Hypothalamus (tissue), 51 donors: ENCODE measurements around the gene TENT4A.
"Not testable (repeated sequence)": the region's sequence is repeated elsewhere in the genome, so short reads cannot be mapped to it uniquely, and the experiment has no call there.

Experiments used
- DNase-seq, 51 donors: peaks; one replicate each; lab custom pipeline; 2025; lab: John Stamatoyannopoulos, UW

Gene TENT4A

DNA sequence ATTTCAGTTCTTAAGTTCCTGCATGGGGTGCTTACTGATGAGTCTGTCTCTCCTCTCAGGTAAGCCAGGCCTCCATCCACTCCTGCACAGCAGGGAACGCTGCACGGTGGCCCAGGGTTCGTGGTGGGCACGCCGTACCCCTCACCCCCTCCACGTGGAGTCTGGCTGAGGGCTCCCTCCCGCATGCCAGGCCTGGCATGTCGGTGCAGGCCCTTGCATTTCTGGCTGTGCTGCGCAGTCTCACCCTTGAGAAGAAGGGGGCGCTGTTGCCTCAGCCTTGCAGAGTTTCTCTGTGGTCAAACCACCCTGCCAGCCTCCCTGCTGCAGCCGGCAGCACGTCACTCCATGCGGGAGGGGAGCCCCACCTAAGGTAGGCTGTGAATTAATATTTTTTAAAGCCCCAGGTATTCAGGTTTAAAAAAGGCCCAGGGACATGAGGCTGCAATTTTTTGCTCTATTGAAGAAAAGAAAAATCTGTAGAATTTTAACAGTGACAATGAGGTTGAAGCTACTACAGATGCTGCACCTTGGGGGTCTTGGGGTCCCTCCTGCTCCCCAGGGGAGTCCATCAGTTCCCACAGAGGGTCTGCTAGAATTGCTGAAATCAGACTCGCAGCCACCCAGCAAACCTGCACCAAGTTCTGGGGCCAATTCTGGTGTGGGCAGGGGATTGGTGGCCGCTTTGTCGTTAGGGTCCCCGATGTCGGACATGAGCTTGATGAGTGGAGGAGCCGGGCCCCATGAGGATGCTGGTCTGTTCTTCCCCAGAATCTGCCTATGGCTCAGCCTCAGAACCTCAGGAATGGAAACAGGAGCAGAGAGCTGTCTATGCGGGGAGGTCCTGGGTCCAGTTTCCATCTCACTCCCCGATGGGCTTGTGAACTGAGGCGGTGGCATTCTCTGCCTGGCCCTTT is 52.6 kb downstream of the TENT4A start:
- DNase-seq = peak in 47 of 51 donors; percentile 2 to 82 (median 49)

DNA sequence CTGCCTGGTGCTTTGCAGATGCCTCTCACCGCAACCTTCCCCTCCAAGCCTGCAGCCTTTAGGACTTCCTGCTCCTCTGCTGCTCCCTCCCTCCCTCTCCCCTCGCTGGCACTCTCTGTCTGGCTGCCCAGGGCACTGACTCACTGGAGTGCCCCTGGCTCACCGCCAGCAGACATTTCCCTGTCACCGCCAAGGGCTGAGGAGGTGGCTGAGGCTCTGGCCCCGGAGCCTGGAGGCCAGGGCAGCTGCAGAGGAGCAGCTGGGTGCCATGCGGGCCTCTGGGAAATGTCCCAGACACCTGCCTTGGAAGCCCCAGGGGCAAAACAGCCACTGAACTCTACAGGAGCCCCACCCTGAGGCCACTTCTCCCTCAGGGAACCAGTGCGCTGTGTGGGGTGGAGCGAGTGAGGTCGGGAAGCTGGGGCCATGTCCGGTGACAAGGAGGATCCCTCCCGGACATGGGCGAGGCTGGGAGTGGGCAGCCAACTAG is 53.4 kb downstream of the TENT4A start:
- DNase-seq = peak in 45 of 51 donors; percentile 9 to 79 (median 45)

DNA sequence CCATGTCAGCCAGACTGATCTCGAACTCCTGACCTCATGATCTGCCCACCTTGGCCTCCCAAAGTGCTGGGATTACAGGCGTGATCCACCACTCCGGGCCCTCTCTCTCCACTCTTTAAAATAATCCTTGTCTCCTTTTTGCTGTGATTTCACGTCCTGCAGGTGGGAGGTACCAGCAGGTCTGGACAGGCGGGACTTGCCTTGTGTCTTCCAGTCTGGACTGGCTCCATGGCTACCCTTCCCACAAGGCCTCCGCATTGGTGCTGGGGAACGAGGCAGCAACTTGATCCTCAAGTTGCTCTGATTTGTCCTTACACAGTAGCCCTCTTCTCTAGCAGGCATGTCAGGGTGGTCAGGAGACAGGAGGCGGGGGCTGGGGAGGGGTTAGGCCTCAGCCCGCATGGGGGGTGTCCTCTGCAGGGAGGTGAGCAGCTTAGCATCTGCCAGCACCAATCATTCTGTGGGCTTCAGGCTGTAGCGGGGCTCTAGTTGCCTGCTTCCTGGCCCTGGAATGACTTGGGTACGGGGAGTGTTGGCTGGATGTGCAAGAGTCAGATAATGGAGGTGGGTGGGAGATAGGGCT is 54.3 kb downstream of the TENT4A start:
- DNase-seq = no peak

DNA sequence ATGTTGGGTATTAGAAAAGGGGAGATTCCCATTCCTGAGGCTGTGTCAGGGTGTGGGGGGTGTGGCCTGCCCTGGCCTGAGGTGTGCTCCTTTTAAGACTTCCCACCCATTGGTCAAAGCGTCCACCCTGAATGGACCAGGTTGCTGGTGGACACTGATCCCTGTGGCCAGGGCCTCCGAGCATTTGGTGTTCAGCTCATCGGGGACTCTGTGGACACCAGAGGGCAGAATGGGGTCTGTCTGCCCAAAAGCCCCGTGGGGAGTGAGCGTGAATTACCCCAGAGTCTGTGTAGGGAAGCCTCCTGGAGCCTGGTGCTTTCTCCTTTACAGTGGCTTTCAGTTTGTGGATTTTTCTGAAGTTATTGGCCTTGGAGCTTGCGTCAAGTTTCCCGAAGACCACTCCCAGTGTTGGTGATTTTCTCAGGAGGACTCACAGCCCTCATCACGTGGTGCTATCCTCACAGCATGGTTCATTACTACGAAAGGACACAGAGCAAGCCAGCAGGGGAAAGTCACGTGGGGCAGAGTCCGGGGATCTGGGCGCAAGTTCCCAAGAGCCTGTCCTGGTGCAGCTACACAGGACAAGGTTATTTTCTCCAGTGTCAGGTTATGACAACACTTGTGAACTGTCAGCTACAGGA is 55.5 kb downstream of the TENT4A start:
- no peak for DNase-seq

DNA sequence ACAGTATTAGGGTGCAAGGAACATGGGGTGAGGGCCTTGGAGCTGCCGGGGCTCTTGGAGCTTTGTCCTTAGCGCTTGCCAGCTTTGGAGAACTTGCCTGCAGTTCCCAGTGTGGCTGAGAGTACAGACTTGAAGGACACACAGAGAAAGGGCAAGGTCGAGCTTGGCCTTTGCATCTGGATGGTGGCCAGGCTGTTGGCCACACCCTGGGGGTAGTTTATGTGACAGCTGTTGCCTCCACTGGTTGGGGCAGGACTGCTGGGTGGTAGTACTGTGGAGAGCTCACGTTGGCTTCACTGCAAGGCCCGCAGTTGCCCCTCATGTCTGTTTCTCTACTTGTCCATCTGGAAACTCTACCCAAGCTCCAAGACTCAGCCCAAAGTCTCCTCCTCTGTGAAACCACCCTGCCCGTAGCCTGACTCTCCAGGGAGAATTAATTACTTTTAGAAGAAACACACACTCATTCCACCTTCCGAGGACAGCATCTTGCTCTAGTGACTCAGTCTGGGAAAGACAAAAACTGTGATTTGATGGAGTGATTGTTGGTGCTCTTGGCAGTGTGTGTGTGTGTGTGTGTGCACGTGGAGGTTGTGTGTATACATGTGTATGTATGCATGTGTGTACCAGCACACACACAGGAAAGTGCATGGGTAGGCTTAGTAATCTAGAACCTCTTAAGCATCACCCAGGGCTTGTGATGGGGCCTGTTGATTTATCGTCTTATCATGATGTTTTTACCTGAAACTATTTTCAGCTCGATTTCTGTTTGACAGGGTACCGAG is 57.8 kb downstream of the TENT4A start:
- DNase-seq = no peak

DNA sequence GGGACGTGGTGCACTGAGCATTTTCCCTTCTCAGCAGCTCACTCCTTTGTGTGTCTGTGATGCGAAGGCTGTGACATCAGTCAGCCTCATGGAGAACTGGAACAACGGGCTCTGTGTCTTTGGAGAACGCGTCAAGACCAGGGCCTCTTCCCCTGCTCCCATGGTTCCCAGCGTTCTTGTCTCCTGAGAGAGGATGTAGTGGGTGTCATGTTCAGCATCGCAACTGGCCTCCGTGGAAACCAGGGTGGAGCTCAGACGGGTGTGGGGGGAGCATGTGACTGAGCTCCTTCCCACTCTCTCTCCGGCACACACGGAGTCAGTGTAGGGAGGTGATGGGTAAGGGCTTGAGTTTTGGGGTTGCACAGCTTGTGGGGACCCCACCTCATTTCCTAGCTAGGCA is 59.7 kb downstream of the TENT4A start:
- peak in 13 of 51 donors; percentile 13 to 44 (median 26) for DNase-seq

DNA sequence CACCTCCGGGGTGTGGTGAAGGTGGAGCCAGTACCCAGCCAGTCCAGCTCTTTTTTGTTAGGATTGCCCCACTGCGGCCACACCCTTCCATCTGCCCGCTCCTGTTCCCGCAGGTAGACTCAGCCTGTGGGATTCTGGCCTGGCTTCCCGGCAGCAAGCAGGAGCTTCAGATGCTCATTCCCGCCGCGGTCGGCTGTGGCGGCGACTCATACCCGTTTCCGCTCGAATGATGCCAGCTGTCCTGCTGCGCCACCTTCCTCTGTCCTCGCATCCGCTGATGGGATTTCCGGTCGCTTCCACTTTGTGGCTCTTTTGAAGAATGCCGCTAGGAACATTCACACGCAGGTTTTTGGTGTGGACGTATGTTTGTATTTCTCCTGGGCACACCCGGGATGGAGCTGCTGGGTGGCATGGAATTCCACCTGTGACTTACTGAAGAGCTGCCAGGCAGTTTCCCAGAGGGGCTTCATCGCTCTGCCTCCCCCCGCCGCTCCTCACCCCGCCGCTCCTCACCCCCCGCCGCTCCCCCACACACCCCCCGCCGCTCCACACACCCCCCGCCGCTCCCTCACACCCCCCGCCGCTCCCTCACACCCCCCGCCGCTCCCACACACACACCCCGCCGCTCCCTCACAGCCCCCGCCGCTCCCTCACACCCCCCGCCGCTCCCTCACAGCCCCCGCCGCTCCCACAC is 60.3 kb downstream of the TENT4A start:
- DNase-seq = peak in 3 of 51 donors; percentile 16 to 25 (median 18)

DNA sequence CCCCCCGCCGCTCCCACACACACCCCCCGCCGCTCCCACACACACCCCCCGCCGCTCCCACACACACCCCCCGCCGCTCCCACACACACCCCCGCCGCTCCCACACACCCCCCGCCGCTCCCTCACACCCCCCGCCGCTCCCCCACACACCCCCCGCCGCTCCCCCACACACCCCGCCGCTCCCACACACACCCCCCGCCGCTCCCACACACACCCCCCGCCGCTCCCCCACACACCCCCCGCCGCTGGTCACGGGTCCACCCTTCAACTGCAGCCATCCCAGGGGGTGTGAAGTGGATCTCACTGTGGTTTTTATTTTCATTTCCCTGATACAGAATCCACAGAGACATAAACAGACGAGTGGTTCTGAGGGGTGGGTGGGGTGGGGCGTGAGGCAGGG is 61.0 kb downstream of the TENT4A start:
- DNase-seq = not testable (repeated sequence)

DNA sequence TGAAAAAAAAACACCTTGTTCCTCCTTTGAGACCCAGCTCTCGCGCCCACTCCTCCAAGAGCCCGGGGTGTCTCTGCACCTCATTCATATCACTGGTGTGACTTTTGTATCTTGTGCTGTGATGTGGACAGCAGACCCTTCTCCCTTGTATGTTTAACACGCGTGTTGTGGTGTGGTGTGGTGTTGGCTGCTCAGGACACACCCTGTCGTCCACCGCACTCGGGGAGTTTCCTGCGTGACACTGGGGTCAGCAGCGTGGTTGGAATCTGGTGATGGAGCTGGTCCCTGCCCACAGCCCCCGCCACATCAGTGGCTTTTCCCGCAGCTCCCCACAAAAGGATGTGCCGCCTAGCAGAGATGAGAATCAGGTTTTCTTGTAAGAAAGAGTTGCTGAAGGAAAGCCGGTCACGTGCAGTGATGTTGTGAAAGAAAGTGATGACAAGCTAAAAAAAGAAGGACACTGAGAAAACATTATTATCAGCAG is 61.5 kb downstream of the TENT4A start:
- no peak for DNase-seq

DNA sequence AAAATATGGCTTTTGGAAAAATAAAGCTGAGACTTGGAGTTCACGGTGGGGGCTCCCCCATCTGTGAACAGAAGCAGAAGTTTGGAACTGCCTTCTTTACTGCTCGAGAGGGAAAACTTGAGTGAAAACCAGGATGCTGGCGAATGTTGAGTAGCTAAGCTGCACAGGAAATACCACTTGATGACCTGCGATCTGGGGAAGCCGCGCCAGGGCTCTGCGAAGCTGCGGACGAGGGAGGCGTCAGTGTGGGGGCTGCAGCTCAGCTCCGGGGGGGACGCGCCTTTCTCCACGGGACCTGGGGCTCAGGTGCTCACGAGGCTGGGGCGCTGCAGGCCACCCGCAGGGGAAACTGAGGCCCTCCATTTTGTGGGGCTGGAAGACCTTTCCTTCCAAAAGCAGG is 62.3 kb downstream of the TENT4A start:
- no peak for DNase-seq

DNA sequence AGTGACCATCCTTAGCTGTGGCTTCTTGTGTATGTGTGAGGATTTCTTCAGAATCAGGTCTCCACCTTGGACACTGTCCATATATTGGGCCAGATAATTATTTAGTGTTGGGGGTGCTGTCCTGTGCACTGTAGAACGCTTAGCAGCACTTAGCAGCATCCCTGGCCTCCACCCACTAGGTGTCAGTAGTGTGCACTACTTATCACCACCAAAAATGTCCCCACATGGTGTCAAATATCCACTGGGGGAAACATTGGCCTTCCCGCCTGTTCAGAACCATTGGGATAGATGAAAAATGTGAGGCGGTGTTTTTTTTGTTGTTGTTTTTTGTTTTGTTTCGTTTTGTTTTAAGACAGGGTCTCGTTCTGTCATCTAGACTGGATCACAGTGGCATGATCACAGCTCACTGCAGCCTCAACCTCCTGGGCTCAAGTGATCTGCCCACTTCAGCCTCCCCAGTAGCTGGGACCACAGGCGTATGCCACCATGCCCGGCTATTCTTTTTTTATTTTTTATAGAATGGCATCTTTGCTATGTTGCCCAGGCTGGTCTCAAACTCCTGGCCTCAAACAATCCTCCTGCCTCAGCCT is 67.7 kb downstream of the TENT4A start:
- no peak for DNase-seq

DNA sequence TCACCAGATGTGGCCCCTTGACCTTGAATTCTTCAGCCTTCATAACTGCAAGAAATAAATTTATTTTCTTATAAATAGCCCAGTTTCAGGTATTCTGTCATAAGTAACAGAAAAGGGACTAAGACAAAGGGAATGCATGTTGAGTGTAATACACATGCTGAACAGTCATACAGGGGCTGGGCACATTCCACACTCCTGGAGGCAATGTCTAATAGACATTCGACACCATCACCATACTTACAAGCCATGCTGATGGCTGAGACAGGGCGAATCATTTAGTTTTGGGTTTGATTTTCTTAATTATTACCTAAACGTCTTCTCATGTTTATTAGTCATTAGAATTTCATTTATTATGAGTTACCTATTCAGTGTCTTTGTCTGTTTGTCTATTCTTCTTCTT is 68.5 kb downstream of the TENT4A start:
- no peak for DNase-seq

DNA sequence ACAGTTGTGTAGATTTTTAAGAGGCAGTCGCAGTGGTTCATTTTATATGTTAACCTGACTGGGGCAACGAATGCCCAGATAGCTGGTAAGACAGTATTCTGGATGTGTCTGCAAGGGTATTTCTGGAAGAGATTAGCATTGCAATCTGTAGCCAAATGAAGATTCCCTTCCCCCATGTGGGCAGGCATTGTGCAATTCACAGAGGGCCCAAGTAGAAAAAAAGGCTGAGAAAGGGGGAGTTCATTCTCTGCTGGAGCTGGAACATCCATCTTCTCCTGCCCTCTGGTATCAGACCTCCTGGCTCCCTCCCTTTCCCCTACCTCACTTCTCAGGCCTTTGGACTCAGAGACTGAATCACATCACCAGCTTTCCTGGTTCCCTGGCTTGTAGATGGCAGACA is 70.6 kb downstream of the TENT4A start:
- no peak for DNase-seq

DNA sequence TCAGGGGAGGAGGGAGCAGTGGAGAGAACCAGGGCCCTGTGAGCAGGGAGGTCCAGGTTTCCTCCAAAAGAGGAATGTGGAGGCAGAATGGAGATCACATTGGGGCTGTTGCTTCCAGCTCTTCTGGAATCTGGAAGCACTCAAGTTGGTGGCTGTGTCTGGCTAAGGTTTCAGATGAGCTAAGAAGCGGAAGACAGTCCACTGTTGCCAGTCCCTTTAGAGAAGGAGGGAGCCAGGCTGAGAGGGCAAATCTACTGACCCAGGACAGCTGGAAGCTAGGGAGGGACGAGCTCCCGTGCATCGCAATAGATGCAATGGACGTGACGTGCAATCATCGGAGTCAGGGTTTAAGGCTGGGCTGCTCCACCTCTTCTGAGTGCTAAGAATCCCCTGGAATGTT is 71.2 kb downstream of the TENT4A start:
- no peak for DNase-seq

DNA sequence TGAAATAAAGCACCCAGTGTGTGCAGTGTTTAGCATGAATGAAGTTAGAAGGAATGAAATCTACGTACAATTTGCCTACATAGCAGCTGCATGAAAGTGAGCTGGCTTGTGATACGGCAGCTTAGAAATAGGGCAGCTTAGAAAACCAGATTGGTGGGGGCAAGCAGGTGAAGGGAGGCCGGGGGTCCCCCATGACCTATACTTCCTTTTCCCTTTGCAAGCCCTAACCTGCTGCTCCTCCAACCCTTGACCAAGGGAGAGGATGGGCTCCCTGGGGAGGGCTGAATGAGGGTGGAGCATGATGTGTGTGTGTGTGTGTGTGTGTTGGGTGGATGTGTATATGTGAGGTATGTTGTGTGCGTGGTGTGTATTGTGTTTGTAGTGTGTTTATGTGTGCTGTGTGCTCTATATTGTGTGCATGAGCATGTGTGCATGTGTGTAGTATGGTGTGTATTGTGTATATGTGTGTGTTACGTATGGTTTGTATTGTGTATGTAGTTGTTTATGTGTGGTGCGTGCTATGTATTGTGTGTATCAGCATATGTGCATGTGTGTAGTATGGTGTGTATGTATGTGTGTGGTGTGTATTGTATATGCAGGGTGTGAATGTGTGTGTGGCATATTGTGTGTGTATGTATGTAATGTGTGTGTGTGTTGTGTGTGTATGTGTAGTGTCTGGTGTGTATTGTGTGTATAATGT is 72.1 kb downstream of the TENT4A start:
- DNase-seq = no peak

DNA sequence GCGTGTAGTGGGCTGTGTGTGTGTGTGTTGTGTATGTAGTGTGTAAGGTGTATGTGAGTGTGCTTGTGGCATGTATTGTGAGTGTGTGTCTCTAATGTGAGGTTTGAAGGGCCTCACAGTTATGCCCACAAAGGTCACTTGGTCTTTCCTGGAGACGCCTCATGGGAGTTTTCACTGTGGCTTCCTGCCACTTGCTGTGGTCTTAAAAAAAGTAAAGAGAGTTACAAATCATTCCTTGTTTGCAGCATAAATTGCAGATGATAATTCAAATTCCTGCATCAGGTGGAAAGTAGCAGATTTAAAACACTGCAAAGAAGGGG is 72.6 kb downstream of the TENT4A start:
- no peak for DNase-seq

DNA sequence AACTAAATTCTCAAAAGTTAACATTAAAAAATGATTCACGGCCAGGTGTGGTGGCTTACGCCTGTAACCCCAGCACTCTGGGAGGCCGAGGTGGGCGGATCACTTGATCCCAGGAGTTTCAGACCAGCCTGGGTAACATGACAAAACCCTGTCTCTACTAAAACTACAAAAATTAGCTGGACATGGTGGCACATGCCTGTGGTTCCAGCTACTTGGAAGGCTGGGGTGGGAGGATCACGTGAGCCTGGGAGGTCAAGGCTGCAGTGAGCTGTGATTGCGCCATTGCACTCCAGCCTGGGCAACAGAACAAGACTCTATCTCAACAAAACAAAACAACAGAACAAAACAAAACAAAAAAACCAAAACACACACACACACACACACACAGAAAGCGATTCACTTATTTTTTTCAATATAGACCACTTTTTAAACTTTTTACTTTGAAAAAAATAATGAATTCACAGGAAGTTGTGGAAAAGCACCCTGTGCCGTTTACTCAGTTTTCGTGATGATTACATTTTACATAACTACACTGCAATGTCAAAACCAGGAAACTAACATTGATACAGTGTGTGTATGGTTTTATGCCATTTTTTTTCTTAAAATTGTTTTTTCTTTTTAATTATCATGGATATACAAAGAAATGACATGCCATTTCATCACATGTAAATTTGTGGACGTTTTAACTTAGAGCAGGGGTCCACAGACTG is 73.7 kb downstream of the TENT4A start:
- DNase-seq = no peak

DNA sequence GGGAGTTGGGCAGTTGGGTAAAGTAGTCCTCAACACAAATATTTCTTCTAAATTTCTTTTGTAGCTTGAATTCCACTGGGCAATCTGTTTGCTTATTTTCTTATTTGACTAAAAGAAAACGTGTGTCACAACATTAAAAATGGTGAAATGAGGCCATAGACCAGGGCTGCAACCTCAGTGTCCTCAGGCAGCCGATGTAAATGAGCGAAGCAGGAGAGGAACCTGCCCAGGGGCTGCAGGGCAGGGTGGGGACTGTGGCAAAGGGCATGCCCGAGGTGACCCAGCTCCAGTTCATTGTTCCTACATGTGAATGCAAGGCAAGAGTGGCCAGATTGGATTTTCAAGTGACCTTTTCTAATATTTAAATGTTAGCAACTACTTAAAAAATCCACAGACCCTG is 74.7 kb downstream of the TENT4A start:
- no peak for DNase-seq
